SK-MEL-5 (cell line): ENCODE data around the gene SERTAD1. TPM values are rescaled to one million over a fixed set of nuclear protein-coding genes. Genes with fewer than 3 reads are reported as not detected.
"Not testable (repeated sequence)": the region's sequence is repeated elsewhere in the genome, so short reads cannot be mapped to it uniquely, and the experiment has no call there.

ENCODE experiments used
- DNase-seq: peaks from one replicate; pipeline ENCODE4 v3.0.0-alpha.2; 2016; ENCODE audit warnings: low read depth, low spot score
- in situ Hi-C: cut with HindIII; loops from 2 replicates; pipeline ENCODE4 v1.10.0; 2016; ENCODE audit warnings: low sequenced_read_pairs, high pct_unique_total_duplicates, low pct_unique_long_range_greater_than_20kb
- total RNA-seq: library from RNA; depleted of rRNA; stranded (reverse); fragments of >200 nt; shearing (Covaris generic); gene quantifications from 2 replicates; pipeline ENCODE4 v1.2.3, GENCODE V29; 2014

The SERTAD1 gene
- total RNA-seq, 1 experiment from 2014 or later: 8.9 TPM

GRCh38 chr19:40457048-40457447 lies 31.3 kb upstream of the SERTAD1 start:
- DNase-seq: no peak
- in situ Hi-C loops: no loop called here

GRCh38 chr19:40453943-40454342 lies 28.2 kb upstream of the SERTAD1 start:
- in situ Hi-C loops: not testable (repeated sequence)

GRCh38 chr19:40453151-40453735 lies 27.5 kb upstream of the SERTAD1 start:
- in situ Hi-C loops: no loop called here

More at GRCh38 chr19:40453943-40454342, 28.2 kb upstream of the SERTAD1 start:
- DNase-seq: not testable (repeated sequence)

GRCh38 chr19:40452016-40452415 lies 26.2 kb upstream of the SERTAD1 start:
- no peak for DNase-seq
- in situ Hi-C loops: no loop called here

More at GRCh38 chr19:40453151-40453735, 27.5 kb upstream of the SERTAD1 start:
- no peak for DNase-seq

- no peak for DNase-seq
- in situ Hi-C loops: no loop called here
Observed at GRCh38 chr19:40450664-40451063, 24.9 kb upstream of the SERTAD1 start.

- DNase-seq: no peak
- in situ Hi-C loops: no loop called here
Observed at GRCh38 chr19:40449506-40449905, 23.7 kb upstream of the SERTAD1 start.

GRCh38 chr19:40446263-40446784 lies 20.5 kb upstream of the SERTAD1 start:
- DNase-seq: no peak
- in situ Hi-C loops: no loop called here

GRCh38 chr19:40445780-40446262 lies 20.0 kb upstream of the SERTAD1 start:
- in situ Hi-C loops: no loop called here
- DNase-seq: no peak

GRCh38 chr19:40444825-40445312 lies 19.1 kb upstream of the SERTAD1 start:
- in situ Hi-C loops: no loop called here
- no peak for DNase-seq

GRCh38 chr19:40444000-40444824 lies 18.4 kb upstream of the SERTAD1 start, which contains the start of gene SERTAD3:
Gene SERTAD3 (minus strand): TSS chr19:40444335. CDS start chr19:40442080, 2,255 bp downstream.
- in situ Hi-C loops: no loop called here
- DNase-seq: peak; percentile 92

GRCh38 chr19:40443131-40443999 lies 17.6 kb upstream of the SERTAD1 start:
- in situ Hi-C loops: no loop called here
- DNase-seq: peak; percentile 99

GRCh38 chr19:40442328-40443130 lies 16.7 kb upstream of the SERTAD1 start:
- no peak for DNase-seq
- in situ Hi-C loops: no loop called here

- in situ Hi-C loops: no loop called here
- no peak for DNase-seq
Observed at GRCh38 chr19:40441719-40442253, 16.0 kb upstream of the SERTAD1 start.

- in situ Hi-C loops: no loop called here
- DNase-seq: no peak
Observed at GRCh38 chr19:40438284-40438683, 12.5 kb upstream of the SERTAD1 start.

GRCh38 chr19:40433391-40434216 lies 7.8 kb upstream of the SERTAD1 start:
- in situ Hi-C loops: no loop called here

GRCh38 chr19:40432760-40433159 lies 7.0 kb upstream of the SERTAD1 start:
- in situ Hi-C loops, DNase-seq: not testable (repeated sequence)

More at GRCh38 chr19:40433391-40434216, 7.8 kb upstream of the SERTAD1 start:
- peak; percentile 88 for DNase-seq
